ENCODE measurements around the gene TLE5. TPM values are rescaled to one million over a fixed set of nuclear protein-coding genes. Genes with fewer than 3 reads are reported as not detected.

TLE5 gene
- total and polyA plus RNA-seq, 9 of the 15 experiments (the other 6 are each of a cell fraction or from before 2014, with no cell fraction given) = 2.0 to 347 (median 235) TPM

DNA sequence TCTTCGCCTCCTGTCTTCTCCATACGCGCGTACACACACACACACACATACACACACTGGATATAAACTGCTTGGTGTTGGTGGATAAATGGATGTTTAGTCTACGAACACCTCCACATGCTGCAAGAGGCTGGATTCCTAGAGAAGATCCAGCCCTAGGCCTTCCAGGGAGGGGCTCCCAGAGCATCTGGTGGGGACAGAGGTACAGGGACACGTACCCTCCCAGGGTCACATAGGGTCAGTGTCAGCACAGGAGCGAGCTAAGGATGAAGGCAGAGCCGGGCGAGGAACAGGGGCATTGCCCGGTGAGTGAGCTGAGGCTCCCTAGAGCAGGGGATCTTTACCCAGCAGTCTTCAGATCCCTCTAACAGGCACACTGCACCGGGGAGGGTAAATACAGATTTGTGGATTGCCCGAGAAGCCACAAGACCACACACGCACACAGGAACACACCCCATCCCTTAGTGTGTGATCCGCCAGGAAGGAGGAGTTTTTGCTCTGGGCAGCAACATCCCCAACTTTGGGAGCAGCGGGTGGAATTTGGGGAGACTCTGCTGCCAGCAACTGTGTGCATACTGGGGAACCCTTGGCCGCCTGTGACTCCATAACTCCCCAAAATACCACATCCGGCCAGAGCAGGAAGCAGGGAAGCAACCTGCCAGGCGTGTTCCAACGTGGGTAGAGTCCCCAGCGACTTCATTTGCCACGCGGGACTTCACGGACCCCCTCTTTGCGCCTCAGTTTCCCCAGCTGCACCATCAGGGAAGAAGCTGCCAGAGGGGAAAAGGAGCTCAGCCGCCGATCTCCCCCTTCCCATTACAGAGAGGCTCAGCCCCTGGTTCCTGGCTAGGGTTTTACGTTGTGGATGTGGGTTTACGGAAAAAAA lies 27.4 kb downstream of the TLE5 start (continued):
- TF ChIP-seq SREBF2 (CRISPR knock-in tag; IDR thresholded peaks at IDR 0.05) = no peak
- TF ChIP-seq NR4A1 (CRISPR knock-in tag; IDR thresholded peaks at IDR 0.05) = no peak
- TF ChIP-seq NR4A1 (tag; IDR thresholded peaks at IDR 0.05) = 0 out of 2 replicates have a peak, but pooled peaks have one; percentile 20
- peak; percentile 66 for TF ChIP-seq KDM5B (IDR thresholded peaks at IDR 0.05; ENCODE audit: insufficient replicate concordance, low read depth, low read length)
- peak; percentile 74 for TF ChIP-seq ETV5 (CRISPR knock-in tag; IDR thresholded peaks at IDR 0.05; ENCODE audit: low read depth)
- TF ChIP-seq ZNF766 (CRISPR knock-in tag; conservative IDR thresholded peaks at IDR 0.05) = no peak
- TF ChIP-seq MTA3 (IDR thresholded peaks at IDR 0.05; ENCODE audit: borderline replicate concordance) = 0 out of 2 replicates have a peak, but pooled peaks have one; percentile 16
- no peak for TF ChIP-seq ZNF274 (IDR thresholded peaks at IDR 0.05; ENCODE audit: borderline replicate concordance, low read depth, low read length)
- no peak for TF ChIP-seq ZNF282 (CRISPR knock-in tag; IDR thresholded peaks at IDR 0.05)
- no peak for TF ChIP-seq TGIF2 (CRISPR knock-in tag; IDR thresholded peaks at IDR 0.05)
- TF ChIP-seq, protein P1, sequence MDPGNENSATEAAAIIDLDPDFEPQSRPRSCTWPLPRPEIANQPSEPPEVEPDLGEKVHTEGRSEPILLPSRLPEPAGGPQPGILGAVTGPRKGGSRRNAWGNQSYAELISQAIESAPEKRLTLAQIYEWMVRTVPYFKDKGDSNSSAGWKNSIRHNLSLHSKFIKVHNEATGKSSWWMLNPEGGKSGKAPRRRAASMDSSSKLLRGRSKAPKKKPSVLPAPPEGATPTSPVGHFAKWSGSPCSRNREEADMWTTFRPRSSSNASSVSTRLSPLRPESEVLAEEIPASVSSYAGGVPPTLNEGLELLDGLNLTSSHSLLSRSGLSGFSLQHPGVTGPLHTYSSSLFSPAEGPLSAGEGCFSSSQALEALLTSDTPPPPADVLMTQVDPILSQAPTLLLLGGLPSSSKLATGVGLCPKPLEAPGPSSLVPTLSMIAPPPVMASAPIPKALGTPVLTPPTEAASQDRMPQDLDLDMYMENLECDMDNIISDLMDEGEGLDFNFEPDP (CRISPR knock-in tag; IDR thresholded peaks at IDR 0.05) = 0 out of 2 replicates have a peak, but pooled peaks have one; percentile 14
- TF ChIP-seq, protein P2, sequence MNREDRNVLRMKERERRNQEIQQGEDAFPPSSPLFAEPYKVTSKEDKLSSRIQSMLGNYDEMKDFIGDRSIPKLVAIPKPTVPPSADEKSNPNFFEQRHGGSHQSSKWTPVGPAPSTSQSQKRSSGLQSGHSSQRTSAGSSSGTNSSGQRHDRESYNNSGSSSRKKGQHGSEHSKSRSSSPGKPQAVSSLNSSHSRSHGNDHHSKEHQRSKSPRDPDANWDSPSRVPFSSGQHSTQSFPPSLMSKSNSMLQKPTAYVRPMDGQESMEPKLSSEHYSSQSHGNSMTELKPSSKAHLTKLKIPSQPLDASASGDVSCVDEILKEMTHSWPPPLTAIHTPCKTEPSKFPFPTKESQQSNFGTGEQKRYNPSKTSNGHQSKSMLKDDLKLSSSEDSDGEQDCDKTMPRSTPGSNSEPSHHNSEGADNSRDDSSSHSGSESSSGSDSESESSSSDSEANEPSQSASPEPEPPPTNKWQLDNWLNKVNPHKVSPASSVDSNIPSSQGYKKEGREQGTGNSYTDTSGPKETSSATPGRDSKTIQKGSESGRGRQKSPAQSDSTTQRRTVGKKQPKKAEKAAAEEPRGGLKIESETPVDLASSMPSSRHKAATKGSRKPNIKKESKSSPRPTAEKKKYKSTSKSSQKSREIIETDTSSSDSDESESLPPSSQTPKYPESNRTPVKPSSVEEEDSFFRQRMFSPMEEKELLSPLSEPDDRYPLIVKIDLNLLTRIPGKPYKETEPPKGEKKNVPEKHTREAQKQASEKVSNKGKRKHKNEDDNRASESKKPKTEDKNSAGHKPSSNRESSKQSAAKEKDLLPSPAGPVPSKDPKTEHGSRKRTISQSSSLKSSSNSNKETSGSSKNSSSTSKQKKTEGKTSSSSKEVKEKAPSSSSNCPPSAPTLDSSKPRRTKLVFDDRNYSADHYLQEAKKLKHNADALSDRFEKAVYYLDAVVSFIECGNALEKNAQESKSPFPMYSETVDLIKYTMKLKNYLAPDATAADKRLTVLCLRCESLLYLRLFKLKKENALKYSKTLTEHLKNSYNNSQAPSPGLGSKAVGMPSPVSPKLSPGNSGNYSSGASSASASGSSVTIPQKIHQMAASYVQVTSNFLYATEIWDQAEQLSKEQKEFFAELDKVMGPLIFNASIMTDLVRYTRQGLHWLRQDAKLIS (CRISPR knock-in tag; IDR thresholded peaks at IDR 0.05) = peak; percentile 66; the same call in 1 of the 2 replicates
- TF ChIP-seq, protein P3, sequence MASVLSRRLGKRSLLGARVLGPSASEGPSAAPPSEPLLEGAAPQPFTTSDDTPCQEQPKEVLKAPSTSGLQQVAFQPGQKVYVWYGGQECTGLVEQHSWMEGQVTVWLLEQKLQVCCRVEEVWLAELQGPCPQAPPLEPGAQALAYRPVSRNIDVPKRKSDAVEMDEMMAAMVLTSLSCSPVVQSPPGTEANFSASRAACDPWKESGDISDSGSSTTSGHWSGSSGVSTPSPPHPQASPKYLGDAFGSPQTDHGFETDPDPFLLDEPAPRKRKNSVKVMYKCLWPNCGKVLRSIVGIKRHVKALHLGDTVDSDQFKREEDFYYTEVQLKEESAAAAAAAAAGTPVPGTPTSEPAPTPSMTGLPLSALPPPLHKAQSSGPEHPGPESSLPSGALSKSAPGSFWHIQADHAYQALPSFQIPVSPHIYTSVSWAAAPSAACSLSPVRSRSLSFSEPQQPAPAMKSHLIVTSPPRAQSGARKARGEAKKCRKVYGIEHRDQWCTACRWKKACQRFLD (CRISPR knock-in tag; IDR thresholded peaks at IDR 0.05) = 0 out of 2 replicates have a peak, but pooled peaks have one; percentile 2
- no peak for TF ChIP-seq RBM25 (IDR thresholded peaks at IDR 0.05; ENCODE audit: low read depth, low read length, severe bottlenecking)
- TF ChIP-seq CSDE1 (IDR thresholded peaks at IDR 0.05) = no peak; a peak in 1 of 4 replicates
- 0 out of 4 replicates have a peak, but pooled peaks of 1 of the 2 experiments have one; percentile 22 for TF ChIP-seq MAZ (CRISPR knock-in tag; conservative IDR thresholded peaks at IDR 0.05 in 1 of 2, IDR thresholded peaks at IDR 0.05 in 1 of 2)
- TF ChIP-seq, protein P4, sequence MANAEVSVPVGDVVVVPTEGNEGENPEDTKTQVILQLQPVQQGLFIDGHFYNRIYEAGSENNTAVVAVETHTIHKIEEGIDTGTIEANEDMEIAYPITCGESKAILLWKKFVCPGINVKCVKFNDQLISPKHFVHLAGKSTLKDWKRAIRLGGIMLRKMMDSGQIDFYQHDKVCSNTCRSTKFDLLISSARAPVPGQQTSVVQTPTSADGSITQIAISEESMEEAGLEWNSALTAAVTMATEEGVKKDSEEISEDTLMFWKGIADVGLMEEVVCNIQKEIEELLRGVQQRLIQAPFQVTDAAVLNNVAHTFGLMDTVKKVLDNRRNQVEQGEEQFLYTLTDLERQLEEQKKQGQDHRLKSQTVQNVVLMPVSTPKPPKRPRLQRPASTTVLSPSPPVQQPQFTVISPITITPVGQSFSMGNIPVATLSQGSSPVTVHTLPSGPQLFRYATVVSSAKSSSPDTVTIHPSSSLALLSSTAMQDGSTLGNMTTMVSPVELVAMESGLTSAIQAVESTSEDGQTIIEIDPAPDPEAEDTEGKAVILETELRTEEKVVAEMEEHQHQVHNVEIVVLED (CRISPR knock-in tag; IDR thresholded peaks at IDR 0.05) = no peak
- no peak for TF ChIP-seq MTA2 (IDR thresholded peaks at IDR 0.05; ENCODE audit: low read depth)

Data from K562 (cell line).